Pancreas (tissue), 10 donors: ENCODE results near the gene SMIM35. TPM values are rescaled to one million over a fixed set of nuclear protein-coding genes. Genes with fewer than 3 reads are reported as not detected.

ENCODE experiments used
- ATAC-seq, 4 donors: fragments of 200-7000 bp; cut with Tn5 transposase; one replicate each; pipeline versions ENCODE4 v1.8.0 to v1.9.1; 2020; ENCODE audit warnings: mild to moderate bottlenecking in 4 of 4, moderate library complexity in 4 of 4
- DNase-seq, 6 donors: peaks; one replicate each; pipeline ENCODE4 v3.0.0-alpha.2; 2020
- FAIRE-seq: peaks from 2 replicates; lab custom pipeline; 2012; peaks lifted over from hg19 to GRCh38; lab: Jason Lieb, UNC
- H3K27ac ChIP-seq, 4 donors: fragments of 200-600 bp; sonication (generic); 1 replicate in 3 of 4; 2 replicates in 1 of 4; pipeline versions ENCODE4 v1.5.0 to v1.8.0; 2020
- H3K27me3 ChIP-seq, 4 donors: fragments of 200-600 bp; one replicate each; pipeline ENCODE4 v1.8.0; 2021
- H3K36me3 ChIP-seq, 3 donors: fragments of 200-600 bp; sonication (generic) in 1 of 3; one replicate each; pipeline versions ENCODE4 v1.5.0 to v1.8.0; 2020 to 2021
- H3K4me1 ChIP-seq, 3 donors: fragments of 200-600 bp; one replicate each; pipeline ENCODE4 v1.8.0; 2021
- H3K4me3 ChIP-seq, 4 donors: fragments of 200-600 bp; sonication (generic) in 2 of 4; one replicate each; pipeline versions ENCODE4 v1.5.0 to v1.8.0; 2020 to 2021
- H3K9me3 ChIP-seq, 4 donors: fragments of 200-600 bp; one replicate each; pipeline ENCODE4 v1.8.0; 2021
- CTCF ChIP-seq, 4 donors: fragments of 200-600 bp; sonication (generic) in 3 of 4; IDR thresholded peaks; one replicate each; pipeline versions ENCODE4 v1.5.0 to v1.8.0; 2021; ENCODE audit warnings: antibody characterized with exemption in 4 of 4
- WGBS, 2 donors: extraction: QIAGEN DNeasy Blood & Tissue Kit; methylation state at CpG; one replicate each; pipeline ENCODE4 v1.1.7; 2013; 5-methylcytosine and 5-hydroxymethylcytosine counted together
- intact Hi-C, 3 donors: fragments of 100-400 bp; cut with DNase I; formaldehyde crosslinking; loops; one replicate each; pipeline versions ENCODE4 v1.11.1 to v1.14.2; 2022
- polyA plus RNA-seq, 2 donors: library from polyadenylated mRNA; stranded (reverse); fragments of 200-250 nt; gene quantifications; one replicate each; pipeline ENCODE4 v1.2.3, GENCODE V29; 2013
- total RNA-seq, 6 donors: library from RNA; stranded (reverse); fragmentation: NEBNext Ultra II Directional in 4 of 6; extraction: Animal tissue kit (Norgen Biotek cat#: 25700) in 4 of 6; gene quantifications; one replicate each; pipeline versions ENCODE4 v1.2.1 to v1.2.4, GENCODE V29; 2021 to 2023
- donor health status: healthy with polysubstance abuse.
- donor health status: DM: no; HTN: no; CAD: no; lungs with moderate emphysema.
- donor health status: DM: no; HTN: no; CAD: no.
- donor health status: control.
- donor health status: control.
- donor health status: Bipolar disorder and iron deficiency.
- donor health status: DM: yes; HTN: yes; CAD: no.
- donor health status: DM: no; HTN: no; CAD: no.
- donor health status: DM: no; HTN: no; CAD: no.
- donor health status: DM: yes; HTN: yes; CAD: no.

Gene SMIM35
- total and polyA plus RNA-seq, 8 donors: 0.02 TPM; not detected in 7

GRCh38 chr11:118028626-118029025 lies 58.1 kb downstream of the SMIM35 start:
- ATAC-seq: no peak
- H3K27me3 ChIP-seq: no peaks in the 10 kb centered on the region
- H3K4me3 ChIP-seq: no peak overlapping the region
- intact Hi-C loops: no loop called here
- no peaks in the 10 kb centered on the region for H3K4me1 ChIP-seq
- no peaks in the 10 kb centered on the region for H3K9me3 ChIP-seq
- TF ChIP-seq CTCF (IDR thresholded peaks at IDR 0.05): no peak
- no peak for FAIRE-seq
- 49 to 64% methylated on average over 3 of the region's 3 CpGs for WGBS, 2 donors
- H3K36me3 ChIP-seq: no peaks in the 10 kb centered on the region
- DNase-seq: no peak
- H3K27ac ChIP-seq: no peak overlapping the region

GRCh38 chr11:118027694-118028093 lies 59.1 kb downstream of the SMIM35 start:
- Histone ChIP-seq H3K4me3 (no peak overlapping the region), H3K9me3 (no peaks in the 10 kb centered on the region), H3K4me1 (no peaks in the 10 kb centered on the region), H3K27me3 (no peaks in the 10 kb centered on the region), H3K27ac (no peak overlapping the region), H3K36me3 (no peaks in the 10 kb centered on the region)
- intact Hi-C loops: no loop called here
- FAIRE-seq: no peak
- WGBS, 2 donors: 80 to 85% methylated on average over 4 of the region's 4 CpGs
- no peak for DNase-seq
- no peak for ATAC-seq
- no peak for TF ChIP-seq CTCF (IDR thresholded peaks at IDR 0.05)

- no peak for TF ChIP-seq CTCF (IDR thresholded peaks at IDR 0.05)
- WGBS, 2 donors: 58 to 86% methylated on average over 1 of the region's 1 CpG
- no peaks in the 10 kb centered on the region for H3K36me3 ChIP-seq
- H3K27ac ChIP-seq: no peak overlapping the region
- no peaks in the 10 kb centered on the region for H3K27me3 ChIP-seq
- ATAC-seq (no peak), DNase-seq (no peak), FAIRE-seq (peak; percentile 47)
- H3K4me3 ChIP-seq: no peak overlapping the region
- intact Hi-C loops: no loop called here
- no peaks in the 10 kb centered on the region for H3K4me1 ChIP-seq
- no peaks in the 10 kb centered on the region for H3K9me3 ChIP-seq
Measured at GRCh38 chr11:118021146-118021545, 65.6 kb downstream of the SMIM35 start.

- ATAC-seq (no peak), DNase-seq (no peak), FAIRE-seq (no peak)
- no peaks in the 10 kb centered on the region for H3K36me3 ChIP-seq
- no peak for TF ChIP-seq CTCF (IDR thresholded peaks at IDR 0.05)
- H3K4me3 ChIP-seq: no peak overlapping the region
- H3K4me1 ChIP-seq: no peaks in the 10 kb centered on the region
- 70 to 77% methylated on average over 2 of the region's 2 CpGs for WGBS, 2 donors
- no peak overlapping the region for H3K27ac ChIP-seq
- intact Hi-C loops: no loop called here
- H3K27me3 ChIP-seq: no peaks in the 10 kb centered on the region
- H3K9me3 ChIP-seq: no peaks in the 10 kb centered on the region
Measured at GRCh38 chr11:118018401-118018800, 68.4 kb downstream of the SMIM35 start.

GRCh38 chr11:118017631-118018315 lies 69.0 kb downstream of the SMIM35 start:
- TF ChIP-seq CTCF (IDR thresholded peaks at IDR 0.05): no peak
- H3K36me3 ChIP-seq: no peaks in the 10 kb centered on the region
- no peaks in the 10 kb centered on the region for H3K4me1 ChIP-seq
- FAIRE-seq: no peak
- no peak for DNase-seq
- intact Hi-C loops: no loop called here
- no peaks in the 10 kb centered on the region for H3K27me3 ChIP-seq
- H3K4me3 ChIP-seq: no peak overlapping the region
- H3K9me3 ChIP-seq: no peaks in the 10 kb centered on the region
- no peak overlapping the region for H3K27ac ChIP-seq
- no peak for ATAC-seq
- WGBS, 2 donors: 49 to 60% methylated on average over 4 of the region's 4 CpGs
